ENCODE measurements around the gene LAMB2.

The LAMB2 gene

DNA sequence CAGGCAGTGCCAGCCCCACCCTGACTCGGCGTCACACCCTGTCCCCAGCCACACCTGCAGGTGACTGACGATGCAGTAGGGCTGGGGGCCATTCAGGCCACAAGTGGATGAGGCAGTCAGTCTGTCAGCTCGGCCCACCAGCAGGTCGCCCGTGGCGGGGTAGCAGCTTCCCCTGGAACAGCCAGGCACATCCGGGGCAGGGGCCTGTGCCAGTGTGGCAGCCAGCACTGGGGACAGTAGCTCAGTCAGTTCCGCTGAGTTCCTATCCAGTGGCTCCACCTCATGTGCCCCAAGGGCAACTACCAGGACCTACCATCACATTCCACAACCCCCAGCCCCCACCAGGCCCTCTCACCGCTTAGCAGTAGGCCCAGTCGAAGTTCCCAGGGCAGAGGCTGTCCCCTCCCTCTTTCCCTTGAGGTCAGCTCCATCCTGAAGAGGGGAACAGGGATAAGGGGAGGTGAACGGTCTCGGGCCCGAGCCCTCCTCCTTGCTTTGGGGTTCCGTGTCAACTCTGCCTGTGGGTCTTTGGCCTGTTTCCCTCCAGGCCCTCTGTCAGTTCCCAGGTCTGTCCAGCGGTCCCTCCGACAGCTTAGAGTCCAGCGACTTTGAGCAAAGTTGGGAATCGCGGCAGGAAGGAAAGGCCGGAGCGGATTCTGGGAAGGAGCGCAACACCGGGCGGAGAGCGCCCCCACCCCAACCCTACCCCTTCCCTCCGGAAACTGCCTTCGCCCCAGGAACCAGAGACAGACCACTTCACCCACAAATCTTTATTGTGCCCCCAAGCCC lies at the start of gene LAMB2:
Gene LAMB2, minus strand, starts transcription at position 614 of the 789 bp plus-strand sequence. Its CDS starts 183 bp downstream, at position 431.
- TF ChIP-seq, protein P1, sequence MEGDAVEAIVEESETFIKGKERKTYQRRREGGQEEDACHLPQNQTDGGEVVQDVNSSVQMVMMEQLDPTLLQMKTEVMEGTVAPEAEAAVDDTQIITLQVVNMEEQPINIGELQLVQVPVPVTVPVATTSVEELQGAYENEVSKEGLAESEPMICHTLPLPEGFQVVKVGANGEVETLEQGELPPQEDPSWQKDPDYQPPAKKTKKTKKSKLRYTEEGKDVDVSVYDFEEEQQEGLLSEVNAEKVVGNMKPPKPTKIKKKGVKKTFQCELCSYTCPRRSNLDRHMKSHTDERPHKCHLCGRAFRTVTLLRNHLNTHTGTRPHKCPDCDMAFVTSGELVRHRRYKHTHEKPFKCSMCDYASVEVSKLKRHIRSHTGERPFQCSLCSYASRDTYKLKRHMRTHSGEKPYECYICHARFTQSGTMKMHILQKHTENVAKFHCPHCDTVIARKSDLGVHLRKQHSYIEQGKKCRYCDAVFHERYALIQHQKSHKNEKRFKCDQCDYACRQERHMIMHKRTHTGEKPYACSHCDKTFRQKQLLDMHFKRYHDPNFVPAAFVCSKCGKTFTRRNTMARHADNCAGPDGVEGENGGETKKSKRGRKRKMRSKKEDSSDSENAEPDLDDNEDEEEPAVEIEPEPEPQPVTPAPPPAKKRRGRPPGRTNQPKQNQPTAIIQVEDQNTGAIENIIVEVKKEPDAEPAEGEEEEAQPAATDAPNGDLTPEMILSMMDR (conservative IDR thresholded peaks at IDR 0.05; ENCODE audit: low read length) = 0 out of 2 replicates have a peak, but pooled peaks have one; percentile 25
- peak within 1 kb of the TSS; percentile 97 for H3K4me3 ChIP-seq (ENCODE audit: low read length)
- DNase-seq (ENCODE audit: low read depth) = peak; percentile 85

DNA sequence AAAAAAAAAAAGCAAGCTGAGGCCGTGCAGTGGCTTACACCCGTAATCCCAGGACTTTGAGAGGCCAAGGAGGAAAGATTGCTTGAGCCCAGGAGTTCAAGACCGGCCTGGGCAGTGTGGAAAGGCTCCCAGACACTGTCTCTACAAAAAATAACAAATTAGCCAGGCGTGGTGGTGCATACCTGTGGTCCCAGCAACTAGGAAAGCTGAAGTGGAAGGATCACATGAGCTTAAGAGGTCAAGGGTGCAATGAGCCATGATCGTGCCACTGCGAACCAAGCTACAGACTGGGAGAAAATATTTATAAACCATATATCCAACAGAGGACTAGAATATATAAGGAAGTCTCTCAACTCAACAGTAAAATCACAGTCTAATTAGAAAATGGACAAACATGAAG lies 48.5 kb upstream of the LAMB2 start:
- no peak for DNase-seq (ENCODE audit: low read depth)
- TF ChIP-seq, protein P1 (conservative IDR thresholded peaks at IDR 0.05; ENCODE audit: low read length) = no peak
- no peak overlapping the region for H3K4me3 ChIP-seq (ENCODE audit: low read length)

DNA sequence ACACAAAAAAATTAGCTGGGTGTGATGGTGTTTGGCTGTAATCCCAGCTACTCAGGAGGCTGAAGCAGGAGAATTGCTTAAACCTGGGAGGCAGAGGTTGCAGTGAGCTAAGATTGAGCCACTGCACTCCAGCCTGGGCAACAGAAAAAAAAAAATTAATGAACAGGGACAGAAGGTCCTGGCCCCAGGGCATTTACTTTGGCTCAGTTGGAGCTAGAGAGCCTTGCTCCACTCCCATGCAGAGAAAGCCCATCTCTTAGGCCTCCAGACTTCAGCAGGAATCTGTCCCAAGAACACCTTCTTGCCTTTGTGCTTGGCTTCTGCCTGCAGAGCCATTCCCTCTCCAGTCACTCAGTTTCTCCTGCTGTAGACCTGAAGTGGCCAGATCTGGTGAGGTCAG lies 47.3 kb upstream of the LAMB2 start:
- no peak overlapping the region for H3K4me3 ChIP-seq (ENCODE audit: low read length)
- TF ChIP-seq, protein P1 (conservative IDR thresholded peaks at IDR 0.05; ENCODE audit: low read length) = no peak
- DNase-seq (ENCODE audit: low read depth) = no peak

DNA sequence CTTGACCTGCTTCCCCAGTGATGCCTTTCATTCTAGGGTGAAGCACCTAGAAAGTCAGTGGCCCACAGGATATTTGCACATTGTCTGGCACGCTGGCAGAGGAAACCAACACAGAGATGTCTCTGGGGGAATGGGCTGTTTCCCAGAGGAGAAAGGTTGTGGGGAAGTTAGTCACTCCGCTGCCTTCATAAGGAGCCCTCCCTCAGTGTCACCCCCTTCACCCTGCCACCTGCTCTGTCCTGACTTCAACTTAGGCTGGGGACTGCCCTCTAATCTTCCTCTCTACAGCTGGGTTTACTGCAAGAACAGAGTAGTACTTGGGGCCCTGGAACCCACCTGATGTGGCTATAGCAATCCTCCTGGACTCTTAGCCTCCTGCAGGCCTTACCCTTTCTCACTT lies 44.2 kb upstream of the LAMB2 start:
- H3K4me3 ChIP-seq (ENCODE audit: low read length) = no peak overlapping the region
- TF ChIP-seq, protein P1 (conservative IDR thresholded peaks at IDR 0.05; ENCODE audit: low read length) = no peak
- DNase-seq (ENCODE audit: low read depth) = no peak

DNA sequence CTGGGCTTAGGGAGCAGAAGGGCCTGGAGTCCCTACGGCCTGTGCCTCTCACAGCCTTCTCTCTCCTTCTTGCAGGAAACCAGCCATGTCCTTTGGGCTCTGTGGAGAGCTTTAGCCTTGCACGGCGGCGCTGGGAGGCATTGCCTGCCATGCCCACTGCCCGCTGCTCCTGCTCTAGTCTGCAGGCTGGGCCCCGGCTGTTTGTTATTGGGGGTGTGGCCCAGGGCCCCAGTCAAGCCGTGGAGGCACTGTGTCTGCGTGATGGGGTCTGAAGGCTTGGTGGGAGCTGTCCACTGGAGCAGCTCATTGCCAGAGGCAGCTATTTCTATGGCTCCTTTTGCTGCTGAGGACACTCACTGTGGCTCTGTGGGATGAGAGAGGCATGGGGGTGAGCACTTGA lies 42.7 kb upstream of the LAMB2 start:
- TF ChIP-seq, protein P1 (conservative IDR thresholded peaks at IDR 0.05; ENCODE audit: low read length) = no peak
- H3K4me3 ChIP-seq (ENCODE audit: low read length) = no peak overlapping the region
- DNase-seq (ENCODE audit: low read depth) = no peak

DNA sequence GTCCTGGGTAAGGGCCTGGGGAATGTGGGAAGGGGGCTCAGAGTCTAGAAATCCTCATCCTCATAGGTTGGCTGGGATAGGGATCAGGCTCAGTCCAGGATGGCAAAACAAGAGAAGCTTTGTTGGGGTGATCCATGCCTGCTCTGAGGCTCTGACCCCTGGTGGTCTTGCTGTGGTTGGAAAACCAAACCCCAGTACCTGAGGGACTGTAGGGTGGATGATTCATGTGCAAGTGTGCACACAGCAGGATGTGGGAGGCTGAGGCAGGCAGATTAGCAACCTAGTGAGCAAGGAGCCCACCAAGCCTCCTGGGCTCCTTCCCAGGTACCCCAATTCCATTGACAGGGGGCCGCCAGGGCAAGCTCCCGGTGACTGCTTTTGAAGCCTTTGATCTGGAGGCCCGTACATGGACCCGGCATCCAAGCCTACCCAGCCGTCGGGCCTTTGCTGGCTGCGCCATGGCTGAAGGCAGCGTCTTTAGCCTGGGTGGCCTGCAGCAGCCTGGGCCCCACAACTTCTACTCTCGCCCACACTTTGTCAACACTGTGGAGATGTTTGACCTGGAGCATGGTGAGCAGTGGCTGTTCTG lies 41.6 kb upstream of the LAMB2 start:
- TF ChIP-seq, protein P1 (conservative IDR thresholded peaks at IDR 0.05; ENCODE audit: low read length) = no peak
- no peak for DNase-seq (ENCODE audit: low read depth)
- H3K4me3 ChIP-seq (ENCODE audit: low read length) = no peak overlapping the region

DNA sequence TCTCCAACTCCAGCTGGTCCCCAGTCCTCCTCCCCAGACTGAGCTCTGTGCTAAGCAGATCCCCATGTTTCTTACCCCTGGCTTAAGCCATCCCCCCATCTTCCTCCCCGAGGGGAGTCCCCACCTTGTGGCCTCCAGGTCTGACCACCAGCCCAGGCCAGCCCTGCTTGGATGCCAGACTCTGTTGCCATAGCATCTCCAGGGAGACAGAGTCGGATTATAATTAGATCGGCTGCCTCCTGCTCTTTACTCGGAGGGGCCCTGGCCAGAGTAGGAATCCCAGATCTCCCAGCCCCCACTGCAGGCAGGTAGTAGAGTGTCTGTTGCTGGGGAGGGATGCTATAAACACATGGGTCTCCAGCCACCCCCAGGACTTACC lies 40.9 kb upstream of the LAMB2 start:
- TF ChIP-seq, protein P1 (conservative IDR thresholded peaks at IDR 0.05; ENCODE audit: low read length) = no peak
- H3K4me3 ChIP-seq (ENCODE audit: low read length) = no peak overlapping the region
- DNase-seq (ENCODE audit: low read depth) = no peak
